Measurements from ENCODE around the gene IGIP.

DNA sequence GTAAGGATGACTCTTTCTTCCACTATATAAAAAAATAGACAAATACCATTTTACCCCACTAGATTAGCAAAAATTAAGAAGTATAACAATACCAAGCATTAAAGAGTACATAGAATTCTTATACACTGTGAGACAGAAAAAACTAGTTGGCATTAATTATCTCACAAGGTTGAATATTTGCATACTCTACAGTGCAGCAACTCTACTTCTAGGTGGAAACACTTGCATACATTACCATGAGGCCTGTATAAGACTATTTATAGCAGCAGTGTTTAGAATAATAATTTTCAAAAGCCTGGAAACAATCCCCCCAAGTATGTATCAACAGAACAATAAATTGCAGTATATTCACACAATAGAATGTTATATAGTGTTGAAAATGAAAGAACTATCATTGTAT is 30.8 kb upstream of the IGIP start:
- no peak for TF ChIP-seq POLR2A (IDR thresholded peaks at IDR 0.05)
- TF ChIP-seq, protein P1, sequence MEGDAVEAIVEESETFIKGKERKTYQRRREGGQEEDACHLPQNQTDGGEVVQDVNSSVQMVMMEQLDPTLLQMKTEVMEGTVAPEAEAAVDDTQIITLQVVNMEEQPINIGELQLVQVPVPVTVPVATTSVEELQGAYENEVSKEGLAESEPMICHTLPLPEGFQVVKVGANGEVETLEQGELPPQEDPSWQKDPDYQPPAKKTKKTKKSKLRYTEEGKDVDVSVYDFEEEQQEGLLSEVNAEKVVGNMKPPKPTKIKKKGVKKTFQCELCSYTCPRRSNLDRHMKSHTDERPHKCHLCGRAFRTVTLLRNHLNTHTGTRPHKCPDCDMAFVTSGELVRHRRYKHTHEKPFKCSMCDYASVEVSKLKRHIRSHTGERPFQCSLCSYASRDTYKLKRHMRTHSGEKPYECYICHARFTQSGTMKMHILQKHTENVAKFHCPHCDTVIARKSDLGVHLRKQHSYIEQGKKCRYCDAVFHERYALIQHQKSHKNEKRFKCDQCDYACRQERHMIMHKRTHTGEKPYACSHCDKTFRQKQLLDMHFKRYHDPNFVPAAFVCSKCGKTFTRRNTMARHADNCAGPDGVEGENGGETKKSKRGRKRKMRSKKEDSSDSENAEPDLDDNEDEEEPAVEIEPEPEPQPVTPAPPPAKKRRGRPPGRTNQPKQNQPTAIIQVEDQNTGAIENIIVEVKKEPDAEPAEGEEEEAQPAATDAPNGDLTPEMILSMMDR (IDR thresholded peaks at IDR 0.05 in 4 of 5, conservative IDR thresholded peaks at IDR 0.05 in 1 of 5) = no peak
